Effector memory CD8-positive, alpha-beta T cell (primary cell): ENCODE data around the gene IPO13.
A peak's percentile ranks its signal among the peaks of the same experiment; 100 is the strongest.

Source experiments
- ATAC-seq: fragments of 150-1000 bp; cut with Tn5 transposase; replicated peaks from 2 replicates; pipeline ENCODE4 v1.10.0; 2021; ENCODE audit warnings: mild to moderate bottlenecking, moderate library complexity
- DNase-seq, 3 experiments: peaks; one replicate each; pipeline ENCODE4 v3.0.0; 2021
- H3K27ac Mint-ChIP-seq, 2 donors: one replicate each; pipeline ENCODE4 v1.8.0; 2022; ENCODE audit warnings: mild to moderate bottlenecking in 2 of 2, mixed read lengths in 2 of 2, moderate library complexity in 2 of 2
- H3K27me3 Mint-ChIP-seq, 2 donors: one replicate each; pipeline ENCODE4 v1.8.0; 2022; ENCODE audit warnings: mixed read lengths in 2 of 2
- H3K36me3 Mint-ChIP-seq: one replicate; pipeline ENCODE4 v1.8.0; 2022; ENCODE audit warnings: mild to moderate bottlenecking, moderate library complexity, mixed read lengths; ENCODE audit not compliant: insufficient read depth
- H3K4me1 Mint-ChIP-seq, 2 donors: one replicate each; pipeline ENCODE4 v1.8.0; 2022; ENCODE audit warnings: low read depth in 2 of 2, mixed read lengths in 2 of 2
- H3K4me3 Mint-ChIP-seq, 2 donors: one replicate each; pipeline ENCODE4 v1.8.0; 2022; ENCODE audit warnings: mild to moderate bottlenecking in 2 of 2, mixed read lengths in 2 of 2, moderate library complexity in 2 of 2
- H3K9me3 Mint-ChIP-seq, 2 donors: one replicate each; pipeline ENCODE4 v1.8.0; 2022; ENCODE audit warnings: mixed read lengths in 2 of 2

Gene IPO13

GRCh38 chr1:43984855-43985254 lies 38.1 kb downstream of the IPO13 start:
- no peak for ATAC-seq
- Mint-ChIP-seq H3K27me3 (no peaks in the 10 kb centered on the region), H3K36me3 (peaks cover 2% of the 10 kb centered on the region)

GRCh38 chr1:43985984-43986595 lies 39.3 kb downstream of the IPO13 start:
- Mint-ChIP-seq H3K27ac (peak overlapping the region in 1 of 2 donors; percentile 24), H3K4me1 (peaks cover under 1 to 3% of the 10 kb centered on the region in 2 donors), H3K9me3 (no peaks in the 10 kb centered on the region), H3K36me3 (no peaks in the 10 kb centered on the region), H3K27me3 (no peaks in the 10 kb centered on the region), H3K4me3 (no peak overlapping the region)
- ATAC-seq (no peak), DNase-seq (no peak)

More at GRCh38 chr1:43984855-43985254, 38.1 kb downstream of the IPO13 start:
- Mint-ChIP-seq H3K9me3 (no peaks in the 10 kb centered on the region), H3K4me1 (peaks cover 7 to 8% of the 10 kb centered on the region in 2 donors), H3K27ac (no peak overlapping the region), H3K4me3 (no peak overlapping the region)
- no peak for DNase-seq

- ATAC-seq (no peak), DNase-seq (no peak)
- no peak overlapping the region for H3K4me3 Mint-ChIP-seq
- peaks cover 6 to 7% of the 10 kb centered on the region in 2 donors for H3K4me1 Mint-ChIP-seq
- H3K9me3 Mint-ChIP-seq: no peaks in the 10 kb centered on the region
- H3K27ac Mint-ChIP-seq: peak overlapping the region in 1 of 2 donors; percentile 24
- H3K36me3 Mint-ChIP-seq: peaks cover 5% of the 10 kb centered on the region
- no peaks in the 10 kb centered on the region for H3K27me3 Mint-ChIP-seq
Observed at GRCh38 chr1:43986712-43987111, 40.0 kb downstream of the IPO13 start.

GRCh38 chr1:43987159-43987902 lies 40.6 kb downstream of the IPO13 start:
- peak overlapping the region in 1 of 2 donors; percentile 24 for H3K27ac Mint-ChIP-seq
- DNase-seq (no peak), ATAC-seq (no peak)

GRCh38 chr1:43990271-43991199 lies 43.8 kb downstream of the IPO13 start:
- H3K9me3 Mint-ChIP-seq: no peaks in the 10 kb centered on the region
- peak overlapping the region; percentile 94 to 96 for H3K4me3 Mint-ChIP-seq
- ATAC-seq (no peak), DNase-seq (no peak)
- no peaks in the 10 kb centered on the region for H3K27me3 Mint-ChIP-seq
- peak overlapping the region; percentile 92 to 95 for H3K27ac Mint-ChIP-seq
- H3K36me3 Mint-ChIP-seq: peaks cover 6% of the 10 kb centered on the region
- peaks cover 8 to 14% of the 10 kb centered on the region in 2 donors for H3K4me1 Mint-ChIP-seq

More at GRCh38 chr1:43987159-43987902, 40.6 kb downstream of the IPO13 start:
- Mint-ChIP-seq H3K4me1 (peaks cover 7 to 12% of the 10 kb centered on the region in 2 donors), H3K9me3 (no peaks in the 10 kb centered on the region), H3K4me3 (no peak overlapping the region), H3K27me3 (no peaks in the 10 kb centered on the region), H3K36me3 (peaks cover 6% of the 10 kb centered on the region)

DNA sequence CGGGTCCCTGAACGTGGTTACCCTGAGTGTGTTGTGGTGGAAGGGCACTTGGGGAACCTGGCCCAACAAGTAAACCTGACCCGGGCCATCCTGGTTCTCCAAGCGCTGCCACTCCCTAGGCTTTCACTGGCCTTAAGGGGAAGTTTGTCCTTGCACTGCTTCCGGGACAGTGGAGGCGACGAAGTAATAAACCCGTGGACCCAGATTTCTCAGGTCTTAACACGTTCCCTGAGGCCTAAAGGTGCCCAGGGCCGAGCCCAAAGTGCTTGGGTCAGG lies 44.4 kb downstream of the IPO13 start:
- Mint-ChIP-seq H3K36me3 (peaks cover 6% of the 10 kb centered on the region), H3K4me3 (peak overlapping the region; percentile 94 to 96), H3K27me3 (no peaks in the 10 kb centered on the region), H3K27ac (peak overlapping the region; percentile 92 to 95), H3K9me3 (no peaks in the 10 kb centered on the region), H3K4me1 (peaks cover 8 to 14% of the 10 kb centered on the region in 2 donors)
- DNase-seq (no peak), ATAC-seq (no peak)

DNA sequence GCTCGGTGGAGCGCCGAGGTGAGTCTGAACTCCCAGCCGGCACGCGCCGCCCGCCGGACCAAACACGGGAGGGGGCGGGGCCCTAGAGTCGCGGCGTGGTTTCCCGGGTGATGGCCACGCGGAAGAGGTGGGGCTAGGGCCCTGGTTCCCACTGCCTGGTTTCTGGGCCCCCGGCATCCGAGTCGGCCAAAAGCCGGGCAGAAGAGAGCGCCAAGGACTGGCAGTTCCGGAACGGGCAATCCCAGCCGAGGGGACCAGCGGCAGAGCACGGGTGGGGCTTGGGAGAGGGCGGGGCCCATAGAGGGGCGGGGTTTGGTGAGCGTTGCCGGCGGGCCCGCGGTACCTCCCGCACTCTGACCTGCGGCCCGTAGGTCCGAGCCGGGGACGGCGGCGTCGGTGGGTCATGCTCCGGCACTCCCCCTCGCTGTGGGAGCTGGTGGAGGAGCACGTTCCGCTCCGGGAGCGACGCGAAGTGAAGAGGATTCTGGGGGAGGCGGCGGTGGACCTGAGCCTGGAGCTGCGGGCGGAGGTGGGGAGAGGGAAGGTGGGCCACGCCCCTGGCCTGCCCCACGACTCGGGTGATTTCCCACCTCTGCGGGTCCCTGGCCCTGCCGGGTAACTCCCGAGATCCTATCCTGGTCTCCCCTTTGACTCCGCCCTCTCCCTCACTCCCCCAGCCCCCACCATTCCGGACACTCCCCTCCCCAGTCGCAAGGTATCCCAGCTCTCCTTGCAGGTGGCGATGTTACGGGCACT lies 44.9 kb downstream of the IPO13 start, which contains the start of gene CCDC24:
TSS of gene CCDC24 (plus strand) at position 124 of the 756 bp plus-strand sequence. CDS start at position 404, 280 bp downstream.
- peak; percentile 88 for ATAC-seq
- Mint-ChIP-seq H3K4me3 (peak within 1 kb of the TSS; percentile 94 to 96), H3K36me3 (peaks cover 6% of the 10 kb centered on the region), H3K27me3 (no peaks in the 10 kb centered on the region), H3K4me1 (peaks cover 8 to 14% of the 10 kb centered on the region in 2 donors), H3K9me3 (no peaks in the 10 kb centered on the region), H3K27ac (peak within 1 kb of the TSS; percentile 92 to 95)
- DNase-seq: peak; percentile 71 to 75 (median 72)

GRCh38 chr1:43992232-43992995 lies 45.7 kb downstream of the IPO13 start:
- Mint-ChIP-seq H3K9me3 (no peaks in the 10 kb centered on the region), H3K27me3 (no peaks in the 10 kb centered on the region), H3K4me3 (peak overlapping the region; percentile 94 to 96), H3K36me3 (peaks cover 6% of the 10 kb centered on the region), H3K27ac (peak overlapping the region; percentile 6 to 92), H3K4me1 (peaks cover 8 to 14% of the 10 kb centered on the region in 2 donors)
- ATAC-seq (no peak), DNase-seq (no peak)

DNA sequence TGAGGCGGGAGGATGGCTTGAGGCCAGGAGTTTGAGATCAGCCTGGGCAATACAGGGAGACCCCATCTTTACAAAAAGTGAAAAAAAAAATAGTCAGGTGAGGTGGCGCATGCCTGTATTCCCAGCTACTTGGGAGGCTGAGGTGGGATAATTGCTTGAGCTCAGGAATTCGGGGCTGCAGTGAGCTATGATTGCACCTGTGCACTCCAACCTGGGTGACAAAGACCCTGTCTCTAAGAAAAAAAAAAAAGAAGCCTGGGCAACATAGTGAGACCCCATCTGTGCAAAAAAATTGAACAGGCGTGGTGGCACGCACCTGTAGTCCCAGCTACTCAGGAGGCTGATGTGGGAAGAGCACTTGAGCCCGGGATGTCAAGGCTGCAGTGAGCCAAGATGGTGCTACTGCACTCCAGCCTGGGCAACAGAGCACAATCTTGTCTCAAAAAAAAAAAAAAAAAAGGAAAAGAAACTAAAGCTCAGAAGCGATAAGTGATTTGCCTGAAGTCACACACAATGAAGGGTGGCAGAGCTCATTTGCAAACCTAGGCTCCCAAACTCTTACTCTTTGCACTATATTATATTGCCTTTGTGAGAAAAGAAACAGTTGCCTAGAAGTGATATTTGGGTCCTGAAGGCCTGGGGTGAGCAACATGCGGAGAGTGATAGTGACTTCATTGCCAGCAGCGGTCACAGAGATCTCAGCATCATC lies 46.6 kb downstream of the IPO13 start:
- Mint-ChIP-seq H3K4me3 (no peak overlapping the region), H3K27me3 (no peaks in the 10 kb centered on the region), H3K36me3 (peaks cover 6% of the 10 kb centered on the region), H3K9me3 (no peaks in the 10 kb centered on the region), H3K4me1 (peaks cover 8 to 14% of the 10 kb centered on the region in 2 donors), H3K27ac (peak overlapping the region in 1 of 2 donors; percentile 6)
- no peak for DNase-seq
- ATAC-seq: no peak

GRCh38 chr1:43994071-43994470 lies 47.3 kb downstream of the IPO13 start:
- no peak overlapping the region for H3K27ac Mint-ChIP-seq
- H3K4me1 Mint-ChIP-seq: peaks cover 8 to 14% of the 10 kb centered on the region in 2 donors
- peaks cover 6% of the 10 kb centered on the region for H3K36me3 Mint-ChIP-seq
- ATAC-seq (no peak), DNase-seq (no peak)
- H3K27me3 Mint-ChIP-seq: no peaks in the 10 kb centered on the region
- no peaks in the 10 kb centered on the region for H3K9me3 Mint-ChIP-seq
- H3K4me3 Mint-ChIP-seq: no peak overlapping the region

DNA sequence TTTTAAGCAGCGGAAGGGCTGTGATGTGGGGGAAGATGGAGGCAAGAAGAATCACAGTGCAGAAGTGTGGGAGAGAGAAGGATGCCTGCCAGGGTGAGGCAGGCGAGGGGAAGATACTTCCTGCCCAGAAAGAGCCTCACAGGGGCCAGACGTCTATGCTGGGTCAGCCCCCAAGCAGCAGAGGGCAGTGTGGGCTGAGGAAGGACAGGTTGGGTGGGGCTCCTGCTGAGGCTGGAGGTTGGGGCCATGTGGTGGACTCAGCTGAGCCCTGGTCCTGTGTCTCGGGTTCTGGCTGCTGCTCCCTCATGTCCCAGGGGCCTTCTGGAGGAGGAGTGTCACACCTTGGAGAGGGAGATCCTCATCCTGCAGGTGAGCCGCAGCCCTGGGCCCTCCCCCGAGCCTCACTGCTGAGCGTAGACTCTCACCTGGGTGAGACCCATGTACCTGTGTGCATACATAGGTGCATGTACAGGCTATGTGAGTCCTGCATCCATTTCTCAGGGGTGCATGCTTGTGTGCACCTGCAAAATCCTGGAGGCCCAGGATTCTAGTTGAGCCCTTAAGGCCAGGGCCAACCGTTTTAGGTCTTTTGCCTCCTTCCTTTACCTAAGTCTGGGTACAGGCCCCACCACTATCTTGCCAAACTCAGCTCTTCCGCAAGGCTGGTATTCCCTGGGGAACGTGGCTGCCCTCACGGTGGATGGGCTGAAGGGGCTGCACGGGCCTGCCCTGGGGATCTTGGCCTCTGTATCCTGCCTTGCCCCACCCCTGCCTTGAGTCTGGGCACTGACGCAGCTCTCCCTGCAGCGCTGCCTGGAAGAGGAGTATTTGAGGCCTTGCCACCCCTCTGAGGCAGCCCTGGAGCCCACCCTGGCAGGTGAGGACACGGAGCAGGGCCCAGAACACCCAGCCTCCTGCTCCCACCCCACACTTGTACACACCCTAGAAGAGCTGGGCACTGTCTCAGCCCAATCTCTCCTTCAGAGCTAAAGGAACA lies 48.3 kb downstream of the IPO13 start:
- Mint-ChIP-seq H3K36me3 (peaks cover 6% of the 10 kb centered on the region), H3K4me1 (peaks cover 8 to 14% of the 10 kb centered on the region in 2 donors), H3K9me3 (no peaks in the 10 kb centered on the region), H3K27ac (no peak overlapping the region), H3K4me3 (no peak overlapping the region), H3K27me3 (peaks cover 0 to 2% of the 10 kb centered on the region in 2 donors)
- no peak for DNase-seq
- ATAC-seq: no peak
